Measurements from ENCODE around the gene RPRD1A. TPM values are rescaled to one million over a fixed set of nuclear protein-coding genes. Genes with fewer than 3 reads are reported as not detected.
"Not testable (repeated sequence)": the region's sequence is repeated elsewhere in the genome, so short reads cannot be mapped to it uniquely, and the experiment has no call there.

RPRD1A gene
- total RNA-seq, 1 experiment from 2014 or later, result 65.1 TPM

DNA sequence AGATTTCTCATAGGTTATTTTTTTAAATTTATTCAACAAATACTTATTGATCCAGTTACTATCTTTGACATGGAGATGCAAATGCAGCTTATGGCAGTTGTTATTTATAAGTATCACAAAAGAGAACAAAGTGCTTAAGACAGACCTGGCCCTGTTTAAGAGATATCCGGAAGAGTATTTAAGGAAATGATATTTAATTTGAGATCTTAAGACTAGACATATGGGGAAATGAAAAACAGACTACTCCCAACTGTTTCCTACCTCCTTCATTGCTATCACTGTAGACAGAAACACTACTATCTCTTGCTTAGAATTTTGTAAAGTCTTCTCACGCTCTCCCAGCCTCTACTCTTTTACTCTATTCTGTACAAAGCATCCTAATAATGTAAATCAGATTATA, 36.0 kb downstream of the RPRD1A start:
- ChIA-PET CTCF (no interaction called here), POLR2A (ENCODE audit: low non-redundant PET) (interaction anchor here (0.5 kb wide), 1 partner anchor 190 kb away, joined by 8 read pairs; no protein-coding TSS in a partner anchor)
- H3K4me1 ChIP-seq (ENCODE audit: insufficient read depth, low read length, poor library complexity, severe bottlenecking), result peaks cover 40% of the 10 kb centered on the region
- BruUV-seq (replicated peaks), result no TSS peak
- no peaks in the 10 kb centered on the region for H3K27me3 ChIP-seq (replicated peaks; ENCODE audit: insufficient read depth, low read depth, low read length, poor library complexity)
- no peak for DNase-seq (ENCODE audit: low spot score)
- no peaks in the 10 kb centered on the region for H3K9me3 ChIP-seq (ENCODE audit: low read depth, low read length, poor library complexity, severe bottlenecking)
- H3K27ac ChIP-seq (ENCODE audit: low read depth, low read length, poor library complexity, severe bottlenecking), result no peak overlapping the region
- TF ChIP-seq, protein P1, sequence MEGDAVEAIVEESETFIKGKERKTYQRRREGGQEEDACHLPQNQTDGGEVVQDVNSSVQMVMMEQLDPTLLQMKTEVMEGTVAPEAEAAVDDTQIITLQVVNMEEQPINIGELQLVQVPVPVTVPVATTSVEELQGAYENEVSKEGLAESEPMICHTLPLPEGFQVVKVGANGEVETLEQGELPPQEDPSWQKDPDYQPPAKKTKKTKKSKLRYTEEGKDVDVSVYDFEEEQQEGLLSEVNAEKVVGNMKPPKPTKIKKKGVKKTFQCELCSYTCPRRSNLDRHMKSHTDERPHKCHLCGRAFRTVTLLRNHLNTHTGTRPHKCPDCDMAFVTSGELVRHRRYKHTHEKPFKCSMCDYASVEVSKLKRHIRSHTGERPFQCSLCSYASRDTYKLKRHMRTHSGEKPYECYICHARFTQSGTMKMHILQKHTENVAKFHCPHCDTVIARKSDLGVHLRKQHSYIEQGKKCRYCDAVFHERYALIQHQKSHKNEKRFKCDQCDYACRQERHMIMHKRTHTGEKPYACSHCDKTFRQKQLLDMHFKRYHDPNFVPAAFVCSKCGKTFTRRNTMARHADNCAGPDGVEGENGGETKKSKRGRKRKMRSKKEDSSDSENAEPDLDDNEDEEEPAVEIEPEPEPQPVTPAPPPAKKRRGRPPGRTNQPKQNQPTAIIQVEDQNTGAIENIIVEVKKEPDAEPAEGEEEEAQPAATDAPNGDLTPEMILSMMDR (conservative IDR thresholded peaks at IDR 0.05; ENCODE audit: low read depth, low read length), result no peak
- no peak for TF ChIP-seq EZH2 (IDR thresholded peaks at IDR 0.05; ENCODE audit: borderline replicate concordance, low read depth, low read length, poor library complexity, severe bottlenecking)
- intact Hi-C loops (cut with micrococcal nuclease; ENCODE audit: unreplicated experiment), result no loop called here
- H3K36me3 ChIP-seq (ENCODE audit: insufficient read depth, low read length, poor library complexity, severe bottlenecking), result peaks cover 24% of the 10 kb centered on the region
- no peak overlapping the region for H3K4me3 ChIP-seq (ENCODE audit: low read depth, low read length, poor library complexity, severe bottlenecking)

- CTCF ChIA-PET, result no interaction called here
Measured at GRCh38 chr18:36028859-36029258, 38.5 kb downstream of the RPRD1A start.

GRCh38 chr18:36025025-36025424, 42.3 kb downstream of the RPRD1A start:
- intact Hi-C loops (cut with micrococcal nuclease; ENCODE audit: unreplicated experiment), result no loop called here
- no peaks in the 10 kb centered on the region for H3K27me3 ChIP-seq (replicated peaks; ENCODE audit: insufficient read depth, low read depth, low read length, poor library complexity)
- H3K9me3 ChIP-seq (ENCODE audit: low read depth, low read length, poor library complexity, severe bottlenecking), result no peaks in the 10 kb centered on the region
- no peak for DNase-seq (ENCODE audit: low spot score)
- no TSS peak for BruUV-seq (replicated peaks)
- no peak for TF ChIP-seq EZH2 (IDR thresholded peaks at IDR 0.05; ENCODE audit: borderline replicate concordance, low read depth, low read length, poor library complexity, severe bottlenecking)
- TF ChIP-seq, protein P1 (conservative IDR thresholded peaks at IDR 0.05; ENCODE audit: low read depth, low read length), result no peak
- no peak overlapping the region for H3K4me3 ChIP-seq (ENCODE audit: low read depth, low read length, poor library complexity, severe bottlenecking)
- CTCF ChIA-PET, result interaction anchor here (0.7 kb wide), 1 partner anchor 9 kb away, joined by 3 read pairs; no protein-coding TSS in a partner anchor
- H3K36me3 ChIP-seq (ENCODE audit: insufficient read depth, low read length, poor library complexity, severe bottlenecking), result peaks cover 37% of the 10 kb centered on the region
- H3K27ac ChIP-seq (ENCODE audit: low read depth, low read length, poor library complexity, severe bottlenecking), result no peak overlapping the region
- POLR2A ChIA-PET (ENCODE audit: low non-redundant PET), result no interaction called here
- H3K4me1 ChIP-seq (ENCODE audit: insufficient read depth, low read length, poor library complexity, severe bottlenecking), result no peaks in the 10 kb centered on the region

More at GRCh38 chr18:36028859-36029258, 38.5 kb downstream of the RPRD1A start:
- H3K27me3 ChIP-seq (replicated peaks; ENCODE audit: insufficient read depth, low read depth, low read length, poor library complexity), result no peaks in the 10 kb centered on the region
- intact Hi-C loops (cut with micrococcal nuclease; ENCODE audit: unreplicated experiment), result no loop called here
- peaks cover 16% of the 10 kb centered on the region for H3K4me1 ChIP-seq (ENCODE audit: insufficient read depth, low read length, poor library complexity, severe bottlenecking)
- TF ChIP-seq, protein P1 (conservative IDR thresholded peaks at IDR 0.05; ENCODE audit: low read depth, low read length), result no peak
- no peak for TF ChIP-seq EZH2 (IDR thresholded peaks at IDR 0.05; ENCODE audit: borderline replicate concordance, low read depth, low read length, poor library complexity, severe bottlenecking)
- no peak overlapping the region for H3K27ac ChIP-seq (ENCODE audit: low read depth, low read length, poor library complexity, severe bottlenecking)
- peaks cover 44% of the 10 kb centered on the region for H3K36me3 ChIP-seq (ENCODE audit: insufficient read depth, low read length, poor library complexity, severe bottlenecking)
- H3K4me3 ChIP-seq (ENCODE audit: low read depth, low read length, poor library complexity, severe bottlenecking), result no peak overlapping the region
- POLR2A ChIA-PET (ENCODE audit: low non-redundant PET), result no interaction called here
- H3K9me3 ChIP-seq (ENCODE audit: low read depth, low read length, poor library complexity, severe bottlenecking), result no peaks in the 10 kb centered on the region
- no TSS peak for BruUV-seq (replicated peaks)
- no peak for DNase-seq (ENCODE audit: low spot score)

DNA sequence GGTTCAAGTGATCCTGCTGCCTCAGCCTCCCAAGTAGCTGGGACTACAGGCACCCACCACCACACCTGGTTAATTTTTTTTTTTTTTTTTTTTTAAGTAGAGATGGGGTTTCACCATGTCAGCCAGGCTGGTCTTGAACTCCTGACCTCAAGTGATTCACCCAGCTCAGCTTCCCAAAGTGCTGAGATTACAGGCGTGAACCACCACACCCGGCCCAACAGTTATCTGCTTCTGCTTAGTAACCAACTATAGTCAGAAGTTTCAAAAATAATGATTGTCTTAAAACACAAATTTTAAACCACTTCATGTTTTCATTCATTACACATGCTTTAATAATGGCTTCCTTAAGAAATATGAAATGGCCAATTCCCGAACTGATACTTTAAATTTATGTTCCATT, 43.1 kb downstream of the RPRD1A start:
- H3K27ac ChIP-seq (ENCODE audit: low read depth, low read length, poor library complexity, severe bottlenecking); H3K27me3 ChIP-seq (replicated peaks; ENCODE audit: insufficient read depth, low read depth, low read length, poor library complexity); CTCF ChIA-PET; H3K4me3 ChIP-seq (ENCODE audit: low read depth, low read length, poor library complexity, severe bottlenecking); BruUV-seq (replicated peaks); POLR2A ChIA-PET (ENCODE audit: low non-redundant PET); H3K4me1 ChIP-seq (ENCODE audit: insufficient read depth, low read length, poor library complexity, severe bottlenecking); DNase-seq (ENCODE audit: low spot score); H3K9me3 ChIP-seq (ENCODE audit: low read depth, low read length, poor library complexity, severe bottlenecking); intact Hi-C loops (cut with micrococcal nuclease; ENCODE audit: unreplicated experiment): not testable (repeated sequence)
- peaks cover 34% of the 10 kb centered on the region for H3K36me3 ChIP-seq (ENCODE audit: insufficient read depth, low read length, poor library complexity, severe bottlenecking)

Measured in A673 (cell line).